ENCODE data around the gene SP100.

GRCh38 chr2:230417436-230417835 is 1.4 kb downstream of the SP100 start:
- TF ChIP-seq POLR2AphosphoS5 (IDR thresholded peaks at IDR 0.05; ENCODE audit: low read depth, low read length) (no peak), SIN3A (IDR thresholded peaks at IDR 0.05; ENCODE audit: borderline replicate concordance, insufficient read depth, low read length) (no peak), REST (IDR thresholded peaks at IDR 0.05; ENCODE audit: insufficient read depth in 1 of 2, low read depth in 2 of 2, low read length in 2 of 2) (no peak), TAF1 (IDR thresholded peaks at IDR 0.05; ENCODE audit: borderline replicate concordance, insufficient read depth, low read length) (no peak), FOXP2 (optimal IDR thresholded peaks at IDR 0.05; ENCODE audit: borderline replicate concordance, extremely low read depth, extremely low read length, insufficient read depth) (no peak)
